Stimulated activated naive CD4-positive, alpha-beta T cell treated with Interleukin-2 at 50 U/mL for 16 hours (primary cell): ENCODE results near the gene SLC22A15.
"Not testable (repeated sequence)": the region's sequence is repeated elsewhere in the genome, so short reads cannot be mapped to it uniquely, and the experiment has no call there.

Source experiments
- DNase-seq: peaks from one replicate; lab custom pipeline; 2025; lab: John Stamatoyannopoulos, UW

The SLC22A15 gene

GRCh38 chr1:115976062-115976920 lies at the start of gene SLC22A15:
Gene SLC22A15, plus strand, starts transcription at chr1:115976513. Its CDS starts 115 bp downstream, at chr1:115976628.
- DNase-seq = peak; percentile 9

GRCh38 chr1:115927971-115928370 lies 48.3 kb upstream of the SLC22A15 start:
- no peak for DNase-seq

GRCh38 chr1:115929881-115930280 lies 46.4 kb upstream of the SLC22A15 start:
- no peak for DNase-seq

- DNase-seq = no peak
Measured at GRCh38 chr1:115933625-115934024, 42.7 kb upstream of the SLC22A15 start.

- no peak for DNase-seq
Measured at GRCh38 chr1:115939455-115939854, 36.9 kb upstream of the SLC22A15 start.

GRCh38 chr1:115946116-115946515 lies 30.2 kb upstream of the SLC22A15 start:
- no peak for DNase-seq

- DNase-seq = no peak
Measured at GRCh38 chr1:115949156-115949555, 27.2 kb upstream of the SLC22A15 start.

GRCh38 chr1:115951560-115951959 lies 24.8 kb upstream of the SLC22A15 start:
- no peak for DNase-seq

GRCh38 chr1:115952547-115952946 lies 23.8 kb upstream of the SLC22A15 start:
- no peak for DNase-seq

- DNase-seq = no peak
Measured at GRCh38 chr1:115953180-115953579, 23.1 kb upstream of the SLC22A15 start.

- no peak for DNase-seq
Measured at GRCh38 chr1:115954684-115955083, 21.6 kb upstream of the SLC22A15 start.

- no peak for DNase-seq
Measured at GRCh38 chr1:115955228-115955627, 21.1 kb upstream of the SLC22A15 start.

- DNase-seq = no peak
Measured at GRCh38 chr1:115958866-115959265, 17.4 kb upstream of the SLC22A15 start.

GRCh38 chr1:115969509-115969908 lies 6.8 kb upstream of the SLC22A15 start:
- no peak for DNase-seq

- DNase-seq = not testable (repeated sequence)
Measured at GRCh38 chr1:115971778-115972177, 4.5 kb upstream of the SLC22A15 start.

- no peak for DNase-seq
Measured at GRCh38 chr1:115973154-115973553, 3.2 kb upstream of the SLC22A15 start.

- no peak for DNase-seq
Measured at GRCh38 chr1:115975569-115976061, 698 bp upstream of the SLC22A15 start.

GRCh38 chr1:115976921-115977498 lies 697 bp downstream of the SLC22A15 start:
- no peak for DNase-seq

GRCh38 chr1:115977499-115978258 lies 1.4 kb downstream of the SLC22A15 start:
- DNase-seq = no peak

GRCh38 chr1:115978292-115978941 lies 2.1 kb downstream of the SLC22A15 start:
- no peak for DNase-seq

GRCh38 chr1:115980156-115980555 lies 3.8 kb downstream of the SLC22A15 start:
- DNase-seq = no peak
